Lung microvascular endothelial cell (primary cell): ENCODE data around the gene CDC42BPB. TPM values are rescaled to one million over a fixed set of nuclear protein-coding genes. Genes with fewer than 3 reads are reported as not detected.

Experiments
- DNase-seq, 2 donors: peaks; one replicate each; pipeline versions ENCODE4 v3.0.0 to v3.0.0-alpha.2; 2010; ENCODE audit warnings: low read depth in 2 of 2
- total RNA-seq: library from RNA; depleted of rRNA; stranded (reverse); fragments of >200 nt; gene quantifications from 2 replicates; pipeline ENCODE4 v1.2.1, GENCODE V29; 2014

CDC42BPB gene
- total RNA-seq, 1 donor from 2014 or later = 104 TPM

DNA sequence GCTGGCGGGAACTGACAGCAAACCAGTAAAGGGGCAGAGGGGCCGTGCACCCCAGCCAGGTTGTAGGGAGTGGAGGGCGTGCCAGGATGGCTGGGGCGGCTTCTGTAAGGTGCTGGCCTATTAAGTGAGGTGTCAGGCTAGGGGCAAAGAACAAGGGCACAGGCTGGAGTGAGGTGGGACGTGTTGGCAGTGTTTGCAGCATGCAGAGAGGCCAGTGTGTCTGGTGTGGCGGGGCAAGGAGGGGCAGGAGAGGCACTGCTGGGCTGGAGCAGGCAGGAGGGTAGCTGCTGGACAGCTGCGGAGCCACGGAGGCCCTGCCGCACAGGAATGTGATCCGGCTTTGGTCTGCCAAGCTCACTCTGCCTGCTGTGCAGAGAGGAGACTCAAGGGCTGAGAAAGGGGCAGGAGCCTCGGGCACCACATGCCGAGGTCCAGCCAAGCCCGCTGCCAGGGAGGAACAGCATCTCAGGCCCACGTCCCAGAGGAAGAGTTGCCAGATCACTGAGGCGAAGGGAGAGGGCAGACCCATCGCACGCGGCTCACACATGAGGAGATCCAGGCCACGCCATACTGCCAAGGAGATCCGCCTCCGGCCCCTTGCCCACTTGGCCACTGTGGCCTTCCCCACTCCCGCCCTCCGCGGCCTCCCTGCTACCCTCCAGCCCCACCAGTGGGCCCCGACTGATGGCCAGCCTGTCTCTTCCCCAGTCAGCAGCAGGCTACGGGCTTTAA is 88.1 kb downstream of the CDC42BPB start:
- no peak for DNase-seq

DNA sequence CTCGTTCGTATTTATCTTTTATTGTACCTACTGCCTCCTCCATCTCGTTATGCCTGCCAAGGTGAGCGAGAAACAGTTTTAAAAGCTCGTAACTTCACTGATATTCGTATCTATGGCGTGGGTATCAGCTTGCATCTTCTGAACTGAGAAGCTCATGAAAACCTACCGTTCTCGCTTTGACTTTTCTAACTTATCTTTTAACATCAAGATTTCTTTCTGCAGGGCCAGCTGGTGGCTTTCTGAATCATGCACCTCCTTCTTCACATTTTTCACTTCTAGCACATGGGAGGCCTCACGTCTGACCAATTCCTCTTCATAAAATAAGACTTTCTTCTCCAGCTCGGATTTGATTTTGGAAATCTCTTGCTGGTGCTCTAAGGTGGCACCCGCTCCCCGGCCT is 89.0 kb downstream of the CDC42BPB start:
- no peak for DNase-seq

- DNase-seq = no peak
Observed at GRCh38 chr14:102967506-102967795, 89.9 kb downstream of the CDC42BPB start.

GRCh38 chr14:102966681-102967505 is 90.5 kb downstream of the CDC42BPB start:
- DNase-seq = no peak

- DNase-seq = no peak
Observed at GRCh38 chr14:102965971-102966655, 91.2 kb downstream of the CDC42BPB start.

DNA sequence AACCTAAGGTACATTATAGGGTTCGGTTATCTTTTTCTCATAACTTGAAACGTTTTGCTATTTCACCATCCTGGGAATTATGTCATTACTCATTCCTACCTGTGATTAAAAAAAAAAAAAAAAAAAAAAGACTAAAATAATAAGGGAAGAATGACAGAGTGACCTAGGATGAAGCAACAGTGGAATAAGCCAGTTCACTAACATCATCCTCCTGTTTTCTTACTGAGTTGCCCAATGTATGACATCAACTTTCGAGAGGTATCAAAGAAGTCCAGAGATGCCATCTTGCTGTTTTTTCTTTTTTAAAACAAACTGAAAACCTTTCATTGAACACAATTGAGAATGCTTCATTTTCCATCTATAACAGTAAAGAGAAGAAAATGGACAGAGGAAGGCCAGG is 92.1 kb downstream of the CDC42BPB start:
- DNase-seq = no peak

DNA sequence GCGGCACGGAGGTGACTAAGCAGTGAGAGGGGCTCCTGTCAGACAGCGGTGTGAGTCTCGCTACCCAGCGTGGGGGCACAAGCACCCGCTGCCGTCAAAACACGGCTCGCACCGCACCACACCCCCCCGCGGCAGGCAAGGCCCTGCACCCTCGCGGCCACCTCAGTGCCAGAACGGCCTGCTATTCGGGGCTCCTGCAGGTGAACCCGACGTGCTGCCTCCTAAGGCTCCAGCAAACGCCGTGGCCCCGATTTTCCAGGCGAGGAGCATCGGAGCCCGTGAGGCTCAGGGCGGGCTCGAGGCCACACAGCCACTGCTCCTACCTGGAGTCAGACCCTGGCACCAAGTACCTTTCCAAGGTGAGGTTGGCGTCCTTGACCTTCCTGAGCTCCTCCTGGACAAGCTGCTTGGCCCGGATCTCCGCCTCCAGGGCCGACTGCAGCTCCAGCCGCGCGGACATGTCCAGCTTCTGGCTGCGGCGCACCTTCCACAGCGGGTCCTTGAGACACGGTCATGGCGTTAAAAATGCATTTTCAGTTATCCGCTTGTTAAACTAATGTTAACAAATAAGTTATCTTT is 93.1 kb downstream of the CDC42BPB start:
- DNase-seq = no peak

DNA sequence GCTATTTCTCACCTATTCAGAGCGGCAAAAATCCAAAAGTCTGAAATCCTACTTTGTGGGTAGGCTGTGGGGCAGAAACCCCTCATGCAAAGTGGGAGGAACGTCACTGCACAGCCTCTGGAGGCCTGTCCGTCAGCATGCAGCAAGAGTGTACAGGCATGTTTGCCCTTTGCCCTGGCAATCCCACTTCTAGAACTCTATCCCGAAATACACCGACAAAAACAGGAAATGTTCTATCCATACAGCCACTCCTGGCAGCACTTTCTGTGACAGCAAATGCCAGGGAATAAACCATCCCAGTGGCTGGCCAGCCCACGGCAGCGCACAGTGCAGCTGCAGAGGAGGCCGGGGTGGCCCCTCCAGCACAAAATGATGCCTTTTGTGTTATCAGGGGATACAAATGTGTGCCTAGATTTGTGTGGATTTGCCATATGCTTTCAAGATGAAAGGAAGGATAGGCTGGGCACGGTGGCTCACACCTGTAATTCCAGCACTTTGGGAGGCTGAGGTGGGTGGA is 95.2 kb downstream of the CDC42BPB start:
- DNase-seq = peak in 1 of 2 donors; percentile 75

DNA sequence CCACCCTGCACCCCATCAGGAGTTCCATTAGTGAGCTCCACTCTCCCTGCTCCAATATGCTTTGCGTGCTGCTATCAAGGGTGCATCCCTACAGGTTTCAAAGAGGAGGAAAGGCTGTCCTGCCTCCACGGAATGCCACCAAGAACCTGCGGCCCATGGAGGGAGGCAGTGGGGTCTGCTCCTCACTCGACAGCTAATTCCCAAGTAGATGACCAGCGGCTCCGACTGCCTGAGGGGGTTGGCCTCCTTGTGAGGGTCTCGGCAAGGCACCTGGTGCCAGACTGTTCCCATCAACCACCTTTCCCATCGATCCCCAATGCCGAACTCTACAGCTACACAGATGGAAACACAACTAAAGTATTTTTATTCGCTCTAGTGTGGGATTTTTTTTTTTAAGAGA is 98.9 kb downstream of the CDC42BPB start:
- DNase-seq = no peak

DNA sequence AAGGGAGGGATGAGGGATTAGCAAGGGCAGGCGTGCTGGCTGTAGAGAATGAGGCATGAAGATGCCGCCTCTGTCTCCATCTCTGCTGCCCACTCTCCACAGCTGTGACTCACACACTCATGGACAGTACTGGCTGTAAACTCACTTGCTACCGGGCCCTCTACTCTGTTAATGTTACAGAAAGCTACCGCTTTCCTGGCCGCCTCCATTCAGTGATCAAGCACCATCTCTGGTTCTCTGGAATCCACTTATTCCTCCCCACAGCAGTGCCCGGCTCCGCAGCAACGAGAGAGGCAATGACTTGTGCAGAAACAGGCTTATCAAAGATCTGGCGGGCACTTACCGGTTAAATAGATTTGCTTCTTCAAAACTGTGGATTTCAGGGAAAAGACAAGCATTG is 100.1 kb downstream of the CDC42BPB start:
- no peak for DNase-seq

DNA sequence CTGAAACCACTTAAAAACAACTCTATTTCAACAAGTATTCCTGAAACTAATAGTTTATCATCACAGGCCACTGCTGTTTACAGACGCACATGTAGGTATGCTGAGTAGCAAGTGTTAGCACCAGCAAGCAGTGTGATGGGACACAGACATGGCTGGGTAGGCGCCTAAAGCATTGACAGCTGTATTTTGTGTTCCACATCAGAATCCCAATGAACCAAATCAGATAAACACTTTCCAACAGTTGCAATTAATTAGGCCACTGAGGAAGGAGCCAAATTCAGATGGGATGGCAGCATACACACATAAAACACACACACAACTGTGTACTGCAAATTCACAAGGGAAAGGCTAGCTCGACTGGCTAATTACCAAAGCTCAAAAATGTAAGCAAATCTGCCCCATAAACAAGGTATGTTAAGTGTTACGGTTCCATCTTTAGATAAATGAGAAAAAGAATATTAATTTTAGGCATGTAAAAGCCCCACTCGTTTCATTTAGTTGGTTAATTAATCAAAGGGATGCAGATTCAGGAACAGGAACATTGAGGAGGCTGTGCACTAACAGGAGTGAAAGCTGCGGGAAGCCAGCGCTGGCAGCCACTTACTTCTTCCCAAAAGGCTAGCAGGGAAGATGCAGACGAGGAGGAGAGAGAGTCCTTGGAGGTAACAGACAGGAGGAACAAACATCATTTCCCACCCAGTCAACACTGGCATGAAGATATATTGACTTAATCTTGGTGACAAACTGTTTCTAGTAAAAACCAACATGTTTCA is 101.5 kb downstream of the CDC42BPB start:
- no peak for DNase-seq

GRCh38 chr14:102954081-102954789 is 103.1 kb downstream of the CDC42BPB start:
- DNase-seq = no peak

DNA sequence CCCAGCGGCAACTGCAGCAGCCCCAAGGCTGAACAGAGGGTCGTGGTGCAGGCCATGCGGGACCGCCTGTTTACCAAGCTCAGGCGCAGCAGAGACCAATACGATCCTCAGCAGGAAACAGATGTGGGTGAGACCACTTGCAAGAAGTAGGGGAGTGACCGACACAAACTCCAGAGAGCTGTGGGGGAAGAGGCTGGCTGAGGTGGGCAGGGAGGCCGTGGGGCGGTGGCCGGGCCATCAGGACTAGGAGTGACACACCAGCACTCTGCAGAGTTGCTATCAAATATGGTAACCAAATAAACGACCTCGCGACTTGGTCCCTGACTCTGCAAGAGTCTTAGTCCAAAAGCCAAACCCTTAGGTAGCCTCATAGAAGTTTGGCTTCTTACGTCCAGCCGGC is 104.2 kb downstream of the CDC42BPB start:
- no peak for DNase-seq

DNA sequence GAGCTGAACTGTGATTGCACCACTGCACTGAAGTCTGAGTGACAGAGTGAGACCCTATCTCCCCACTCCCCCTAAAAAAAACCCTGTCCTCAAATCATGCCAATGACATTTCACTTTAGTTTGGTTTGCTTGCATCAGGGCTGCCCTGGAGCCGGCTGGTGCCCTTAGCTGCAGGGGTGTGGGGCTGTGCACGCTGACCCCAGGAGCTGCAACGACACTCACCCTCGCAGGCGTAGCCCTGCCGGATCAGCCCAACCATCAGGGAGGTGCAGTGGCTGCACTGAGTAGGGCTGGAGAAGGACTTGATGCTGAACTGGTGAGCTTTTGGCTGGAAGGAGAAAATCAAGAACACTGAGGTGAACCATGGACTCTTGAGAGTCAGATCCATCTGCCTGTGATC is 105.1 kb downstream of the CDC42BPB start:
- no peak for DNase-seq

DNA sequence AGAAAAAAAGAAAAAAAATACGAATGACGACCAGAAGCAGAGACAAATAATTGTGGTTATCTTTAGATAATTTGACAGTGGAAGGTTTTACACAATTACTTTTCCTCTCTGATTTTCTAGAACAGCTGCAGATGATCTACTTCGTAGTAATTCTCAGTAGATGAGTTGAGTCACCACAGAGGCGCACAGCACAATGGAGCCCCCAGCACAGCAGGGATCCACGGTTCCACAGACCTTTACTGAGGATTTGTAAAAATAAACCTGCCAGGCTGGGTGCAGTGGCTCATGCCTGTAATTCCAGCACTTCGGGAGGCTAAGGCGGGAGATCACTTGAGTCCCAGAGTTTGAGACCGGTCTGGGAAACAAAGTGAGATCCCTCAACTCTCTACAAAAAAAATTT is 105.5 kb downstream of the CDC42BPB start:
- DNase-seq = no peak

DNA sequence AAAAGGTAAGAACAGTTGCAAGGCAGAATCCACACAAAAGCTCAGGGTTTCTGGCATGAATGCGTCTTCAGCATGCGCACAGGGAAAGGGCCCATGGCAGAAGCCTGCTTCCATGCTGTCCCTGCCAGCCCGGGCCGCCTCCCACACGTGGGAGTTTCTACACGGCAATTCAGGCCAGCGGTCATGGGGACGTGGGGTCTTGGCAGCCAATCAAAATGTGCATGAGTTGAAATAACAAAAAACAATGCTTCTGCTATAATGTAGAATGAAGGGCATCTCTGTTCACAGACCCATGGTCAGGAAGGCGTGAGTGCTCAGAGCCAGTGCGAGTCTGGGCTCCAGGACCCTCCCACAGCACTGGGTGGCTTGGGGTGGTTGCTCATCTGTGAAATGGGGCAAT is 106.3 kb downstream of the CDC42BPB start:
- DNase-seq = peak in 1 of 2 donors; percentile 91

DNA sequence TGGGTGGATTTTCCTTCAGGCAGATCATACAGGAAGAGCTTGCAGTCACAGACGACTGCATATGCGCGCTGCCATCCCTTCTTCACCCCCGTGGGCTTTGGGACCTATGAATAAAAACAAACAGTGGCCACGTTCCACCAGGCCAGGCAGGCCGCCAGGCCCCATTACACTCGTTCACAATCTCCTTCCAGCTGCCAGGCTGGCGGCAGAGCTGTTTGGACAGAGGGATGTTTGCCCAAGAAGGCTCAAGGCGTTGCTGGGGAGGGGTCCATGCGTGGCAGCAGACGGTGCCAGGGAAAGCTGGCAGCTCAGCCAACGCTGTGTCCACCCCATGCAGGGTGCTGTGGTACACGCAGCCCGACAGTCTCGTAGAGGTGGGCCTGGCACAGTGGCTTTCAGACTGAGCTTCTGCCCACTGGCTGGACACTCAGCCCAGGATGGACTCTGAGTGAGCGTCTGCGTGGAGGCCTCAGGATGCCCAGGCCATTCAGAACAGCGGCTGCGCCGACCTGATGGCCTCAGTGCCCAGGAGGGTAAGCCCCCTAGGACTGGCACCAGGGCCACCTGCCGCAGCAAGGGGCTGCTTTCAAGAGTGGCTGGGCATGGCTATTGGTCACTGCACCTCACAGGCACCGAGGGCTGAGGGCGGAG is 107.4 kb downstream of the CDC42BPB start:
- DNase-seq = peak in 1 of 2 donors; percentile 39

DNA sequence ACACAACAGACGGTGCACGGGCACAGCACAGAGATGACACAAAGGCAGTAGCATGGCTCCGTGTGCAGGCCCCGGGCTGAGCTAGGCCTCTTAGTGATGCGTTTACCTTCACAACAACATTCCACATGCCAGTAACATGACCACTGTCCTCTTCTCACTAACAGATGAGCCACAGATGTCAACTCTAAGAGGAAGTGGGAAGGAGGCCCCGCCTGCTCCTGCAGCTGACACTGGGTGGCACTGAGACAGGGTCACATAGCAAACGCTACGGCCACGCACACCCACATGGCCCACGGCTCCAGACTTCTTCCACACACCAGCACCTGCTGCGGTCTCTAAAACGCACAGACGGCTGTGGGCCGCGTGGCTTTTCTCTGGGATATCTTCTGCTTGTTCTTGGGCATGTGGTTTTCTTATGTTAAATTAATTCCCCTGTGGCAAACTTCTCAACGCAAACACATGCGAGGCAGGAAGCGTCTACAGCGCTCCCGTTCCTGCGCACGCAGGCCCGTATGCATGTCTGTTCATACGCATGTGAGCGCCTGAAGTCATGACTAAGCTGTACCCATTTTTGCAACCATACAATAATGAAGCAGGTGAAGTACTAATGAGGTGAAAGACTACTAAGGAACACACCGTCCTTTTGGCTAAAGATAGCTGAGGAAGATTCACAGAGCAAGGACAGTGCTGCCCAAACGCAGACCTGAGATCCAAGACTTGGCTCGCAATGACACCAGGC is 108.1 kb downstream of the CDC42BPB start:
- no peak for DNase-seq

GRCh38 chr14:102948698-102949061 is 108.7 kb downstream of the CDC42BPB start:
- DNase-seq = no peak
